ENCODE measurements around the gene KIRREL2. TPM values are rescaled to one million over a fixed set of nuclear protein-coding genes. Genes with fewer than 3 reads are reported as not detected.

Gene KIRREL2
- total and polyA plus RNA-seq, 2 donors (not counting 1 experiment from before 2014, with no cell fraction given), result not detected

DNA sequence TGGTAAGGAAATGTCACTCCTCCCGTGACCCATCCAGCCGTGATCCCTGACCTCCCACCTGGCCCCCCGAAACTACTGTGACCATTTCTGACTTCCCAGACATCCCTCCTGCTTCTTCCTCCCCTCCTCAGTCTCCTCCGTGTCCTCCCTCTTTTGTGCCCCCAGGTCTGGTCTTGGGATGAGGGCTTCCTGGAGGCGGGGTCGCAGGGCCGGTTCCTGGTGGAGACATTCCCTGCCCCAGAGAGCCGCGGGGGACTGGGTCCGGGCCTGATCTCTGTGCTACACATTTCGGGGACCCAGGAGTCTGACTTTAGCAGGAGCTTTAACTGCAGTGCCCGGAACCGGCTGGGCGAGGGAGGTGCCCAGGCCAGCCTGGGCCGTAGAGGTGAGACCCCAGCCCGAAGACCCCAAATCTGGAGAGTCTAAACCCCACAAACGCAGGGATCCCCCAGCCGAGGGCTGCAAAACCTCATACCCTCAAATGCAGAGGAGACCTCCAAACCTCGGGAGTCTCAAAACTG, 5.0 kb downstream of the KIRREL2 start:
- Mint-ChIP-seq H3K9me3 (ENCODE audit: insufficient read depth) (no peaks in the 10 kb centered on the region), H3K4me1 (peaks cover 11% of the 10 kb centered on the region), H3K4me3 (no peak overlapping the region), H3K27me3 (peaks cover 70% of the 10 kb centered on the region), H3K27ac (no peak overlapping the region)
- no peak overlapping the region for H3K9ac ChIP-seq (ENCODE audit: low read length)
- H4K20me1 ChIP-seq (ENCODE audit: control insufficient read depth, insufficient read depth, low read length, poor library complexity, severe bottlenecking), result no peaks in the 10 kb centered on the region
- 56% methylated on average over 19 of the region's 19 CpGs for WGBS (ENCODE audit: insufficient coverage)
- peaks cover 0 to 26% (median 0%) of the 10 kb centered on the region in 3 donors for H3K9me3 ChIP-seq (ENCODE audit: control extremely low read depth in 1 of 3, control insufficient read depth in 2 of 3, insufficient read depth in 1 of 3, low read length in 2 of 3)
- no peak overlapping the region for H3K4me3 ChIP-seq (ENCODE audit: control extremely low read depth in 1 of 5, extremely low read depth in 1 of 5, insufficient read depth in 1 of 5, low read depth in 2 of 5, low read length in 4 of 5)
- H3K27ac ChIP-seq (ENCODE audit: low read length in 2 of 2), result no peak overlapping the region
- no peaks in the 10 kb centered on the region for H3K79me2 ChIP-seq (ENCODE audit: control insufficient read depth, insufficient read depth, low read length)
- ChIA-PET POLR2A (no interaction called here), CTCF (no interaction called here)
- TF ChIP-seq EZH2 (IDR thresholded peaks at IDR 0.05; ENCODE audit: borderline replicate concordance, insufficient read depth, low read depth, low read length, poor library complexity, severe bottlenecking), result no peak
- TF ChIP-seq, protein P1, sequence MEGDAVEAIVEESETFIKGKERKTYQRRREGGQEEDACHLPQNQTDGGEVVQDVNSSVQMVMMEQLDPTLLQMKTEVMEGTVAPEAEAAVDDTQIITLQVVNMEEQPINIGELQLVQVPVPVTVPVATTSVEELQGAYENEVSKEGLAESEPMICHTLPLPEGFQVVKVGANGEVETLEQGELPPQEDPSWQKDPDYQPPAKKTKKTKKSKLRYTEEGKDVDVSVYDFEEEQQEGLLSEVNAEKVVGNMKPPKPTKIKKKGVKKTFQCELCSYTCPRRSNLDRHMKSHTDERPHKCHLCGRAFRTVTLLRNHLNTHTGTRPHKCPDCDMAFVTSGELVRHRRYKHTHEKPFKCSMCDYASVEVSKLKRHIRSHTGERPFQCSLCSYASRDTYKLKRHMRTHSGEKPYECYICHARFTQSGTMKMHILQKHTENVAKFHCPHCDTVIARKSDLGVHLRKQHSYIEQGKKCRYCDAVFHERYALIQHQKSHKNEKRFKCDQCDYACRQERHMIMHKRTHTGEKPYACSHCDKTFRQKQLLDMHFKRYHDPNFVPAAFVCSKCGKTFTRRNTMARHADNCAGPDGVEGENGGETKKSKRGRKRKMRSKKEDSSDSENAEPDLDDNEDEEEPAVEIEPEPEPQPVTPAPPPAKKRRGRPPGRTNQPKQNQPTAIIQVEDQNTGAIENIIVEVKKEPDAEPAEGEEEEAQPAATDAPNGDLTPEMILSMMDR (IDR thresholded peaks at IDR 0.05), result no peak
- H3K4me1 ChIP-seq (ENCODE audit: control insufficient read depth in 2 of 2, insufficient read depth in 2 of 2, low read length in 2 of 2), result peaks cover 15 to 19% of the 10 kb centered on the region in 2 donors
- no peak for ATAC-seq (ENCODE audit: low read depth)
- no peak overlapping the region for H2AFZ ChIP-seq (ENCODE audit: insufficient read depth, low read depth, low read length, poor library complexity, severe bottlenecking)
- H3K4me2 ChIP-seq (replicated peaks; ENCODE audit: low read depth, low read length, poor library complexity, severe bottlenecking), result no peak overlapping the region
- intact Hi-C loops (cut with micrococcal nuclease), result no loop called here
- no peak for DNase-seq
- peaks cover 0 to 75% (median 19%) of the 10 kb centered on the region in 4 experiments for H3K27me3 ChIP-seq (replicated peaks in 1 of 4; ENCODE audit: control extremely low read depth in 1 of 4, control insufficient read depth in 3 of 4, insufficient read depth in 4 of 4, low read length in 3 of 4)
- no peaks in the 10 kb centered on the region for H3K36me3 ChIP-seq (replicated peaks in 1 of 2; ENCODE audit: control extremely low read depth in 1 of 2, control insufficient read depth in 1 of 2, extremely low read depth in 1 of 2, insufficient read depth in 2 of 2, low read length in 1 of 2)

DNA sequence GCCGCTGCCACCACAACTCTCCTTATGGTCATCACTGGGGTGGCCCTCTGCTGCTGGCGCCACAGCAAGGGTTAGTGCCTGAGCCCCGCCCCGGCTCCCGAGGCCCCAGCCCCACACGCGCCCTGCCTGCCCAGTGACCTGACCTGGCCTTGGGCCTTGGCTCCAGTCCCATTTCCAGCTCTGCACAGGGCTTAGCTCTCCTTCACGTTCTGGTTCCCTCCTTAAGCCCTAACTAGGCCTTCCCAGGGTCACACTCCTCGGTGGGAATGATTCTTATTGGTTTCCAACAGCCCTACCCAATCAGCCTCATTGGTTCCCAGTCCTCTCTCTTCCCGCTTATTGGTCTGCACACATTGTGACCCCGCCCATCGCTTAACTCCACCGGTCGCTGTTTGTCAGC, 5.8 kb downstream of the KIRREL2 start:
- H3K4me3 ChIP-seq (ENCODE audit: control extremely low read depth in 1 of 5, extremely low read depth in 1 of 5, insufficient read depth in 1 of 5, low read depth in 2 of 5, low read length in 4 of 5), result no peak overlapping the region
- POLR2A ChIA-PET, result no interaction called here
- Mint-ChIP-seq H3K4me1 (peaks cover 6% of the 10 kb centered on the region), H3K9me3 (ENCODE audit: insufficient read depth) (no peaks in the 10 kb centered on the region), H3K27me3 (peaks cover 71% of the 10 kb centered on the region), H3K4me3 (no peak overlapping the region), H3K27ac (no peak overlapping the region)
- H3K4me2 ChIP-seq (replicated peaks; ENCODE audit: low read depth, low read length, poor library complexity, severe bottlenecking), result no peak overlapping the region
- no peaks in the 10 kb centered on the region for H3K79me2 ChIP-seq (ENCODE audit: control insufficient read depth, insufficient read depth, low read length)
- TF ChIP-seq EZH2 (IDR thresholded peaks at IDR 0.05; ENCODE audit: borderline replicate concordance, insufficient read depth, low read depth, low read length, poor library complexity, severe bottlenecking), result no peak
- H3K4me1 ChIP-seq (ENCODE audit: control insufficient read depth in 2 of 2, insufficient read depth in 2 of 2, low read length in 2 of 2), result peaks cover 7 to 11% of the 10 kb centered on the region in 2 donors
- no peak overlapping the region for H2AFZ ChIP-seq (ENCODE audit: insufficient read depth, low read depth, low read length, poor library complexity, severe bottlenecking)
- H3K27me3 ChIP-seq (replicated peaks in 1 of 4; ENCODE audit: control extremely low read depth in 1 of 4, control insufficient read depth in 3 of 4, insufficient read depth in 4 of 4, low read length in 3 of 4), result peaks cover 0 to 72% (median 14%) of the 10 kb centered on the region in 4 experiments
- no peaks in the 10 kb centered on the region for H4K20me1 ChIP-seq (ENCODE audit: control insufficient read depth, insufficient read depth, low read length, poor library complexity, severe bottlenecking)
- intact Hi-C loops (cut with micrococcal nuclease), result no loop called here
- CTCF ChIA-PET, result no interaction called here
- no peaks in the 10 kb centered on the region for H3K36me3 ChIP-seq (replicated peaks in 1 of 2; ENCODE audit: control extremely low read depth in 1 of 2, control insufficient read depth in 1 of 2, extremely low read depth in 1 of 2, insufficient read depth in 2 of 2, low read length in 1 of 2)
- H3K9ac ChIP-seq (ENCODE audit: low read length), result no peak overlapping the region
- DNase-seq (no peak), ATAC-seq (ENCODE audit: low read depth) (no peak)
- no peak overlapping the region for H3K27ac ChIP-seq (ENCODE audit: low read length in 2 of 2)
- 89% methylated on average over 12 of the region's 14 CpGs for WGBS (ENCODE audit: insufficient coverage)
- H3K9me3 ChIP-seq (ENCODE audit: control extremely low read depth in 1 of 3, control insufficient read depth in 2 of 3, insufficient read depth in 1 of 3, low read length in 2 of 3), result peaks cover 0 to 21% (median 0%) of the 10 kb centered on the region in 3 donors

All from B cell (primary cell).